Measurements from ENCODE around the gene ATP6V0B.
A peak's percentile ranks its signal among the peaks of the same experiment; 100 is the strongest.

ATP6V0B gene

DNA sequence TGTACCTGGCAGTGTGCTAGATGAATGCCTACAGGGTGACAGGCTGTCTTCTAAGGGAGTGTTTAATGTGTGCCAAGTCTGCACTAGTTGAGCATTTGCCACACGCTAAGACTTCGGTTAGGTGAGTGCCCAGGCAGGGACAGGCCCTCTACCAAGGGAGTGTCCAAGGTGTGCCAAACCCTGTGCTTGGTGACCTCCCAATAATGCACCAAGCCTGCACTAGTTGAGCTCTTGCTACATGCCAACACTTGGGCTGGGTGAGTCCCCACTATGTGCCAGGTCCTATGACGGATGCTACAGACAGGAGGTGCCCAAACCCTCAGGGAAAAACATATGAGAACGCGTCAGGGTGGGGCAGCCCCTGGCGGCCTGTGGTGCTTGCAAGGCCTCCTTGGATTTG, 45.7 kb downstream of the ATP6V0B start:
- H3K79me1 ChIP-seq (ENCODE audit: low read depth, low read length) = no peaks in the 10 kb centered on the region
- WGBS, 2 donors (ENCODE audit: extremely low coverage in 2 of 2, insufficient read length in 2 of 2, insufficient replicate concordance in 1 of 2) = no CpG with 5 or more reads among the region's 6 CpGs

GRCh38 chr1:44021156-44021555, 46.4 kb downstream of the ATP6V0B start:
- DNase-seq (ENCODE audit: low spot score) = no peak
- Histone ChIP-seq H3K4me3 (ENCODE audit: low read length in 2 of 2) (no peak overlapping the region), H3K4ac (ENCODE audit: low read length) (no peak overlapping the region), H3K14ac (ENCODE audit: low read length) (no peak overlapping the region), H3K79me1 (ENCODE audit: low read depth, low read length) (no peaks in the 10 kb centered on the region), H4K91ac (ENCODE audit: low read depth, low read length, poor library complexity) (no peak overlapping the region), H3K9me3 (replicated peaks in 1 of 2; ENCODE audit: control insufficient read depth in 2 of 2, insufficient read depth in 1 of 2, low read depth in 1 of 2, low read length in 2 of 2) (no peaks in the 10 kb centered on the region), H3K18ac (ENCODE audit: low read length) (peak overlapping the region; percentile 27), H2BK12ac (ENCODE audit: low read length) (no peak overlapping the region), H3K4me2 (ENCODE audit: insufficient read depth, low read length, poor library complexity, severe bottlenecking) (no peak overlapping the region), H2AK5ac (ENCODE audit: low read depth, low read length) (no peak overlapping the region), H3K4me1 (ENCODE audit: control insufficient read depth in 2 of 2, insufficient read depth in 1 of 2, low read depth in 1 of 2, low read length in 2 of 2) (peaks cover 19 to 27% of the 10 kb centered on the region in 2 donors), H3K23ac (ENCODE audit: low read depth, low read length, poor library complexity) (no peak overlapping the region), H3K27me3 (ENCODE audit: control insufficient read depth in 3 of 3, insufficient read depth in 3 of 3, low read depth in 1 of 3, low read length in 3 of 3) (no peaks in the 10 kb centered on the region), H3K27ac (replicated peaks; ENCODE audit: low read length) (no peak overlapping the region), H3K9ac (ENCODE audit: low read depth, low read length, poor library complexity) (no peak overlapping the region), H2BK120ac (ENCODE audit: low read depth, low read length) (no peak overlapping the region), H4K8ac (ENCODE audit: low read depth, low read length) (no peak overlapping the region), H2AFZ (ENCODE audit: low read length) (no peak overlapping the region), H2BK5ac (ENCODE audit: low read length) (no peak overlapping the region), H2BK15ac (ENCODE audit: low read length) (peak overlapping the region; percentile 77), H3K36me3 (replicated peaks in 1 of 2; ENCODE audit: control insufficient read depth in 2 of 2, insufficient read depth in 2 of 2, low read length in 2 of 2) (peaks cover 0 to 25% of the 10 kb centered on the region in 2 donors)
- WGBS, 2 donors (ENCODE audit: extremely low coverage in 2 of 2, insufficient read length in 2 of 2, insufficient replicate concordance in 1 of 2) = no CpG with 5 or more reads among the region's 8 CpGs

More for the DNA sequence above, 45.7 kb downstream of the ATP6V0B start:
- Histone ChIP-seq H3K14ac (ENCODE audit: low read length) (no peak overlapping the region), H3K4me2 (ENCODE audit: insufficient read depth, low read length, poor library complexity, severe bottlenecking) (no peak overlapping the region), H3K4ac (ENCODE audit: low read length) (no peak overlapping the region), H3K23ac (ENCODE audit: low read depth, low read length, poor library complexity) (no peak overlapping the region), H3K36me3 (replicated peaks in 1 of 2; ENCODE audit: control insufficient read depth in 2 of 2, insufficient read depth in 2 of 2, low read length in 2 of 2) (peaks cover 0 to 25% of the 10 kb centered on the region in 2 donors), H3K4me1 (ENCODE audit: control insufficient read depth in 2 of 2, insufficient read depth in 1 of 2, low read depth in 1 of 2, low read length in 2 of 2) (peaks cover 25 to 30% of the 10 kb centered on the region in 2 donors), H3K9me3 (replicated peaks in 1 of 2; ENCODE audit: control insufficient read depth in 2 of 2, insufficient read depth in 1 of 2, low read depth in 1 of 2, low read length in 2 of 2) (no peaks in the 10 kb centered on the region), H4K91ac (ENCODE audit: low read depth, low read length, poor library complexity) (no peak overlapping the region), H2AFZ (ENCODE audit: low read length) (no peak overlapping the region), H3K4me3 (ENCODE audit: low read length in 2 of 2) (no peak overlapping the region), H2BK12ac (ENCODE audit: low read length) (no peak overlapping the region), H3K27ac (replicated peaks; ENCODE audit: low read length) (no peak overlapping the region), H2BK5ac (ENCODE audit: low read length) (no peak overlapping the region), H3K27me3 (ENCODE audit: control insufficient read depth in 3 of 3, insufficient read depth in 3 of 3, low read depth in 1 of 3, low read length in 3 of 3) (no peaks in the 10 kb centered on the region), H2BK15ac (ENCODE audit: low read length) (no peak overlapping the region), H2AK5ac (ENCODE audit: low read depth, low read length) (no peak overlapping the region), H2BK120ac (ENCODE audit: low read depth, low read length) (no peak overlapping the region), H4K8ac (ENCODE audit: low read depth, low read length) (no peak overlapping the region), H3K9ac (ENCODE audit: low read depth, low read length, poor library complexity) (peak overlapping the region; percentile 0), H3K18ac (ENCODE audit: low read length) (no peak overlapping the region)
- DNase-seq (ENCODE audit: low spot score) = no peak

DNA sequence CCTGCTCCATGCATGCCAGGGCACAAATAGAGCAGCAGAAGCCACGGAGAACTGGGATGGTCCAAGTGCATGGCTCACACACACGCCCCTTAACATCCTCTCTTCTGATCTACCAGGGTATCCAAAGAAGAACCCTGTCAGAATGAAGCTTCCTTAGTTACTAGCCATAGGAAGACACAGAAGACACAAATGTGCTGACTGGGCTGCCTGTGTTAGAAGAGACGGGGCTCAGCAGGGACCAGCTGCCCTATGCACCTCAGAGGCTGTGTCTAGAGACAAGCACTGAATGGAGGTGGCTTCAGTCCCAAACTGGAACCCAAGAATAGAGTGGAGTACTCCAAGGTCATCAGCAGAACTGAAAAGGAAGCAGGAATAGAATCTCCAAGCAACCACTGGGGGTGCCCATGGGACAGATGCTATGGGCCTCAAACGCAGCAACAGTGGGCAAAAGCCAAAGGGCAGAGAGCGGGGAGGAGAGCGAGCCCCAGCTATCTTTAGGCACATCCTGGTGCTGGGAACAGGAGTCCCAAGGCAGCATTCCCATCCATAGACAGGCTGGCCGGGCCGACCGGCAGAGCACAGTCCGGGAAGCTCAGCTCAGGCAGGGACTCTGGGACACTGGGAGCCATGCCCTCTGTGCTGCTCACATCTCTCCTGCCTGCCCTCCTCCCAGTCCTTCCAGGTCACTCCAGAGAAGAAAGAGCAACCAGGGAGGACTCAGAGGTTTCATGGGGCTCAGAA, 47.0 kb downstream of the ATP6V0B start:
- no peak overlapping the region for H2BK12ac ChIP-seq (ENCODE audit: low read length)

GRCh38 chr1:44024031-44024902, 49.5 kb downstream of the ATP6V0B start:
- Histone ChIP-seq H3K14ac (ENCODE audit: low read length) (no peak overlapping the region), H2AFZ (ENCODE audit: low read length) (no peak overlapping the region), H3K4me3 (ENCODE audit: low read length in 2 of 2) (no peak overlapping the region), H3K9me3 (replicated peaks in 1 of 2; ENCODE audit: control insufficient read depth in 2 of 2, insufficient read depth in 1 of 2, low read depth in 1 of 2, low read length in 2 of 2) (no peaks in the 10 kb centered on the region), H2BK15ac (ENCODE audit: low read length) (no peak overlapping the region), H4K91ac (ENCODE audit: low read depth, low read length, poor library complexity) (no peak overlapping the region), H2AK5ac (ENCODE audit: low read depth, low read length) (no peak overlapping the region), H3K4ac (ENCODE audit: low read length) (no peak overlapping the region), H3K23ac (ENCODE audit: low read depth, low read length, poor library complexity) (no peak overlapping the region), H3K18ac (ENCODE audit: low read length) (no peak overlapping the region), H3K9ac (ENCODE audit: low read depth, low read length, poor library complexity) (no peak overlapping the region), H2BK120ac (ENCODE audit: low read depth, low read length) (no peak overlapping the region), H3K79me1 (ENCODE audit: low read depth, low read length) (no peaks in the 10 kb centered on the region), H4K8ac (ENCODE audit: low read depth, low read length) (no peak overlapping the region), H3K27me3 (ENCODE audit: control insufficient read depth in 3 of 3, insufficient read depth in 3 of 3, low read depth in 1 of 3, low read length in 3 of 3) (no peaks in the 10 kb centered on the region), H3K36me3 (replicated peaks in 1 of 2; ENCODE audit: control insufficient read depth in 2 of 2, insufficient read depth in 2 of 2, low read length in 2 of 2) (peaks cover 0 to 27% of the 10 kb centered on the region in 2 donors), H2BK5ac (ENCODE audit: low read length) (peak overlapping the region; percentile 6), H3K4me2 (ENCODE audit: insufficient read depth, low read length, poor library complexity, severe bottlenecking) (no peak overlapping the region), H3K4me1 (ENCODE audit: control insufficient read depth in 2 of 2, insufficient read depth in 1 of 2, low read depth in 1 of 2, low read length in 2 of 2) (peaks cover 6 to 12% of the 10 kb centered on the region in 2 donors), H3K27ac (replicated peaks; ENCODE audit: low read length) (no peak overlapping the region), H2BK12ac (ENCODE audit: low read length) (no peak overlapping the region)
- no CpG with 5 or more reads among the region's 14 CpGs for WGBS, 2 donors (ENCODE audit: extremely low coverage in 2 of 2, insufficient read length in 2 of 2, insufficient replicate concordance in 1 of 2)
- no peak for DNase-seq (ENCODE audit: low spot score)

More for the DNA sequence above, 47.0 kb downstream of the ATP6V0B start:
- no peak overlapping the region for H3K4ac ChIP-seq (ENCODE audit: low read length)
- H3K18ac ChIP-seq (ENCODE audit: low read length) = no peak overlapping the region
- H3K27me3 ChIP-seq (ENCODE audit: control insufficient read depth in 3 of 3, insufficient read depth in 3 of 3, low read depth in 1 of 3, low read length in 3 of 3) = no peaks in the 10 kb centered on the region
- no peaks in the 10 kb centered on the region for H3K79me1 ChIP-seq (ENCODE audit: low read depth, low read length)
- H2AFZ ChIP-seq (ENCODE audit: low read length) = no peak overlapping the region
- no CpG with 5 or more reads among the region's 10 CpGs for WGBS, 2 donors (ENCODE audit: extremely low coverage in 2 of 2, insufficient read length in 2 of 2, insufficient replicate concordance in 1 of 2)
- H3K4me2 ChIP-seq (ENCODE audit: insufficient read depth, low read length, poor library complexity, severe bottlenecking) = no peak overlapping the region
- no peak overlapping the region for H3K9ac ChIP-seq (ENCODE audit: low read depth, low read length, poor library complexity)
- no peaks in the 10 kb centered on the region for H3K9me3 ChIP-seq (replicated peaks in 1 of 2; ENCODE audit: control insufficient read depth in 2 of 2, insufficient read depth in 1 of 2, low read depth in 1 of 2, low read length in 2 of 2)
- no peak overlapping the region for H3K27ac ChIP-seq (replicated peaks; ENCODE audit: low read length)
- no peak overlapping the region for H4K8ac ChIP-seq (ENCODE audit: low read depth, low read length)
- peaks cover 0 to 26% of the 10 kb centered on the region in 2 donors for H3K36me3 ChIP-seq (replicated peaks in 1 of 2; ENCODE audit: control insufficient read depth in 2 of 2, insufficient read depth in 2 of 2, low read length in 2 of 2)
- no peak overlapping the region for H3K4me3 ChIP-seq (ENCODE audit: low read length in 2 of 2)
- no peak overlapping the region for H3K23ac ChIP-seq (ENCODE audit: low read depth, low read length, poor library complexity)
- H2BK5ac ChIP-seq (ENCODE audit: low read length) = no peak overlapping the region
- no peak overlapping the region for H2AK5ac ChIP-seq (ENCODE audit: low read depth, low read length)
- no peak overlapping the region for H4K91ac ChIP-seq (ENCODE audit: low read depth, low read length, poor library complexity)
- no peak overlapping the region for H2BK120ac ChIP-seq (ENCODE audit: low read depth, low read length)
- H2BK15ac ChIP-seq (ENCODE audit: low read length) = peak overlapping the region; percentile 77
- H3K4me1 ChIP-seq (ENCODE audit: control insufficient read depth in 2 of 2, insufficient read depth in 1 of 2, low read depth in 1 of 2, low read length in 2 of 2) = peaks cover 13 to 21% of the 10 kb centered on the region in 2 donors
- no peak for DNase-seq (ENCODE audit: low spot score)
- H3K14ac ChIP-seq (ENCODE audit: low read length) = no peak overlapping the region

Measured in neuronal stem cell (in vitro differentiated cells).